Endometrium (tissue), 2 donors: ENCODE results near the gene VPS16.
"Not testable (repeated sequence)": the region's sequence is repeated elsewhere in the genome, so short reads cannot be mapped to it uniquely, and the experiment has no call there.

ENCODE experiments used
- FAIRE-seq: peaks from 2 replicates; lab custom pipeline; 2012; peaks lifted over from hg19 to GRCh38; lab: Jason Lieb, UNC
- donor health status: control.
- donor health status: control.

VPS16 gene

DNA sequence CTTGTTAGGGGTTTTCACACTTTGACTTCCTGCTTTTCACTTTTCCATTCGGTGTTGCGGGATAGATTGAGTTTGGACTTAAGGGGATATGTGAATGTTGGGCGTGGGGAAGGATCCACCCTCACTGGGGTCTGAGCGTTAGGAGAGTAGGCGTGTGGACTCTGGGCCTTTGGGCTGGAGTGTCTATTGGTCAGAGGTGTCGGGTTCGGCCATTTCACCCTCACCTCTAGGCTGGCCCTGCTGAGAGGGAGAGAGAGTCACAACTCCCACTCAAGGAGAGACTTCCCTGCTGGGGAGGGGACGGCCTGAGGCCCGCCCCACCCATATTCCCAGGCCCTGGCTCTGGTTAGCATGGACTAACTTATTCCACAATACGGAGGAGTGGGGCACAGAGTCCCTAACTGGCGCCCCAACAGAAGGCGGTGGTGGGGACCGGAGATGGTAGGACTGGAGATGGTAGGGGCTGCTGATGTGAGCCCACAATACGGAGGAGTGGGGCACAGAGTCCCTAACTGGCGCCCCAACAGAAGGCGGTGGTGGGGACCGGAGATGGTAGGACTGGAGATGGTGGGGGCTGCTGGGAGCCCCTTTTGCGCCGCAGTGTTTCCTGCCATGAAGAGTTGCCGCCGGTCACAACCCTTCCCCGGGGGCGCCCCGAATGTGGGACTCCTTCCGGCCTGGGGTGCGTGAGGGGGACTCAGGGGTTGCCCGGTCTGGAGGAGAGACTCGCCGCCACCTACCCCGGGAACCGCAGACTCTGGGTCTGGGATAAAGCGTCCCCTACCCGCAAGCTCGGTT, 31.3 kb downstream of the VPS16 start:
- no peak for FAIRE-seq

GRCh38 chr20:2872459-2873009, 32.0 kb downstream of the VPS16 start:
- FAIRE-seq: no peak

DNA sequence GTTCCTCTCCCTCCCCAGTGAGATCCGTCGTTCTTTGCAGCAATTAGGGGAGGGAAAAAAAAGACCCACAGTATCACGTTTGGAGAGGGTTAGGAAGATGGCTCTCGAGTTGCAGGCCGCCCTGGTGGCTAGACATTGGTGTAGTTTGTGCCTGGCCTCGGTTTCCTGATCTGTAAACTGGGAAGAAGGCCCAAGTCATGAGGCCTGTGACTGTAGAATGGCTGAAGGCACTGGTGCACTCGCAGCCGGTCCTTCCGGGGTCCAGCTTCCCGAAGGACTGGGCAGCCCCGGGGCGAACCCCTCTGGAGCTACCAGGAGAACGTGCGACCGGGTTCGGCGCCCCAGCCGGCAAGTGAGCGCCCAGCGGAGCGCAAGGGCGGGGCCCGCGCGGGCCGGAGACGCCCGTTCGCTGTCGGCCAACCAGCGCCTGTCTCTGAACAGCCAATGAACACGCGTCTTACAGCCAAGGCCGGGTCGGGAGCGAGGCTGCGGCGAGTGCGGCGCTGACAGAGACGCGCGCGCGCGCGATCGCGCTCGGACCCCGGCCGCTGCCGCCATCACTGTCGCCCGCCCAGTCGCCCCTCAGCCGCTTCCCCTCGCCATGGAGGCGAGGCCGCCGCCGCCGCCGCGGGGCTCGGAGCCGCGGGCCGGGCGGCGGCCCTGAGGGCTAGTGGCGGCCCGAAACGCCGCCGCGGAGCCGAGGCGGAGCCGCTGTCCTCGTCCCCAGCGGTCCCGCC, 32.6 kb downstream of the VPS16 start, which contains the start of gene PTPRA:
Gene PTPRA (plus strand): TSS at position 472 of the 737 bp plus-strand sequence. CDS start 90,797 bp downstream, outside the sequence.
- no peak for FAIRE-seq

DNA sequence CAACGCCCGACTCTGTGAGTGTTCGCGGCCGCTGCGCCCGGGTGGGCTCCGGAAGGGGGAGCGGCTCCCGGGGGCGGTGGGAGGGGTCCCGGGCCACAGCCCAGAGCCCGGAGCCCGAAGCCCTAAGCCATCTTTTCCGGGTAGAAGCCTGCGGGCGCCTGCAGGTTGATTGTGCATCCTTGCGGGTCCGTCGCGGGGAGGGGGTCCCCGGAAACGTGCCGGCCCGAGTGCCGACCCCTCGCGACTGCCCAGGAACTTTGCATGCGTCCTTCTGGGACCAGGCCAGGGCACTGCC, 33.1 kb downstream of the VPS16 start:
- FAIRE-seq: no peak

GRCh38 chr20:2874456-2874855, 33.9 kb downstream of the VPS16 start:
- no peak for FAIRE-seq

GRCh38 chr20:2875690-2876203, 35.2 kb downstream of the VPS16 start:
- no peak for FAIRE-seq

DNA sequence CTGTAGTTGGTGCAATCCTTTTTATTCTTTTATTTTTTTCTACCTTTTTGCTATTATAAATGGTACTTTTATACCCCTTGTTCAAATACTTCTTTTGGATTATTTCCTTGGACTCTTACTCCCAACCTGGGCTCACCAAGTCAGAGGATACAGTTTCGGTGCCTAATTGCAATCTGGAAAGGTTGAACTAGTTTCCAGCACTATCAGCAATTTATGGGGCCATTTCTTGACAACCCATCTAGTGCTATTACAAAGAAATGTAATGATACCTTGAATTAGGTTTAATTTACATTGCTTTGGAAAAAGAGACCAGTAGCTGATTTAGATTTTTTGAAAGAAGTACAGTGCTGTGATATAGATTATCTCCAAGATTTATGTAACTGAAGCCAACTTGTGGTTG, 38.0 kb downstream of the VPS16 start:
- no peak for FAIRE-seq

DNA sequence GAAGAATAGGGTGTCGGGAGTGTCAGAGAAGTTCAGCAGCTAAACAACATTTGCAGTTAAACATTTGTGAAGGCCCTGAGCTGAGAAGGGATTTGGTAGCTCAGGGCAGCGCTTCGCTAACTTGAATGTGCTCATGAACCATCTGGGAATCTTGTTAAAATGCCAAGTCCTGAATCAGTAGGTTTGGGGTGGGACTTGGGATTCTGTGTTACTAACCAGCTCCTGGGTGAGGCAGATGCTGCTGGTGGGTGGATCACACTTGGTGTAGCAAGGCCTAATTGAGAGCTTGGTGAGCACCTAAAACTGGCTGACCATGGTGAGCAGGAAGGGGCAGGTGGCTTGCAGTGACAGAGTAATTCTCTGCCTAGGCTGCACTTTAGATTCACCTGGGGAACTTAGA, 38.6 kb downstream of the VPS16 start:
- FAIRE-seq: no peak

- no peak for FAIRE-seq
Measured at GRCh38 chr20:2880650-2881049, 40.1 kb downstream of the VPS16 start.

- FAIRE-seq: no peak
Measured at GRCh38 chr20:2883726-2884637, 43.4 kb downstream of the VPS16 start.

DNA sequence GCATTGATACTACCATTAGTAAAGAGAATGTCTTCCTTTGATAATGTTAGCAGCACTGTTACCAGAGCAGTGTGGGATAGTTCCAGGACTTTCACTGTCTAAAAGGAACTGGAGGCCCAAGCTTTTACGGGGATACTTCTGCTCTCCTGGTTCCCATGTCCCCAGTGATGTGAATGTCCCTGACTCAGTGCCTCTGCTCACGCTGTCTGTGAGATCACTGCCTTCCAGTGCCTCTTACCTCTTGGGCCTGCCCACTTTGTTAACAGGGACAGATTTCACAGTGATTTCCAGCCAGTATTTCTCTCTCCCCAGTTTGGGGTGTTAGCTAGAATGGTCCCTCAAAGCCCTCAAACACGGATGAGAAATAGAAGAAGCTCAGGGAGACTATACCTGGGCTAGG, 47.2 kb downstream of the VPS16 start:
- FAIRE-seq: no peak

DNA sequence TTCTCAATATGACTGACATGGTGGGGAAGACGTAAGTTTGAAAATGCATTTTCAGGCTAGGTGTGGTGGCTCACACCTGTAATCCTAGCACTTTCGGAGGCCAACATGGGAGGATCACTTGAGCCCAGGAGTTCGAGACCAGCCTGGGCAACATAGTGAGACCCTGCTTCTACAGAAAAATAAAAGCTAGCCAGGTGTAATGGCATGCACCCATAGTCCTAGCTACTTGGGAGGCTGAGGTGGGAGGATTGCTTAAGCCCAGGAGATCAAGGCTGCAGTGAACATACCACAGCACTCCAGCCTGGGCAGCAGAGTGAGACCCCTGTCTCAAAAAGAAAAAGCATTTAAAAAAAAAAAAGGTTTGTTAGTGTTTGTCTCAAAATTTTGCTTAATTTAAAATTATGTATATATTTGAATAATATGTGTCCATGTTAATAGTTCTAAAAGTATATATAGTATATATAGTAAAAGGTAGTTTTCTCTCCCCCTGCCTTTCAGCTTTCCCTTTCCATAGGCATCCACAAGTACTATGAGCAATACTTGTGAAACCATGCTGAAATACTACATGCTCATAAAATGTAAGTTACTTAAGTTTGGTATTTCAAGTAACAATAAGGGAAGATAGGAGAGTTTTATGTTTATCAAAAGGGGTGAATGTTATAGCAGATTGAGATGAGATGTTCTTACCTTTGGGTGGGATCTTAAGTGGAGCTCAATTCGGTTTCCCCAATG, 47.8 kb downstream of the VPS16 start:
- FAIRE-seq: no peak

- FAIRE-seq: no peak
Measured at GRCh38 chr20:2889209-2889608, 48.7 kb downstream of the VPS16 start.

GRCh38 chr20:2889797-2890196, 49.3 kb downstream of the VPS16 start:
- FAIRE-seq: no peak

GRCh38 chr20:2890742-2891141, 50.2 kb downstream of the VPS16 start:
- FAIRE-seq: no peak

DNA sequence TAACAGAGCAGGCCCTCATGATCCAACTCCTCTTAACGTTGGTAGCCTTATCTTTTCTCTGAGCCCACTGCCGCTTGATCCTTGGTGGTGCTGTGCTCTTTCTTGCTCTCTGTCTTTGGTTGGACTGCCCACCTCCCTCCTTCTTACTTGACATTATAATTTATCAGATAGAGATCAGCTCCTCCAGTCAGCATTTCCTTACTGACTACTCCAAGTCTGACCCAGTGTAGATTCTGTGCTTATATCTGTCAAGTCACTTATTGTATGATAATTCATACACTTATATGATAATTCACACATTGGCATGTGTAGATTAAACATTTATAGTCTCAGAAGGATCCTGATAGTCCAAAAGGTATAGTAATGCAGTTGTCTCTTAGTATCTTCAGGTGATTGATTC, 50.8 kb downstream of the VPS16 start:
- no peak for FAIRE-seq

DNA sequence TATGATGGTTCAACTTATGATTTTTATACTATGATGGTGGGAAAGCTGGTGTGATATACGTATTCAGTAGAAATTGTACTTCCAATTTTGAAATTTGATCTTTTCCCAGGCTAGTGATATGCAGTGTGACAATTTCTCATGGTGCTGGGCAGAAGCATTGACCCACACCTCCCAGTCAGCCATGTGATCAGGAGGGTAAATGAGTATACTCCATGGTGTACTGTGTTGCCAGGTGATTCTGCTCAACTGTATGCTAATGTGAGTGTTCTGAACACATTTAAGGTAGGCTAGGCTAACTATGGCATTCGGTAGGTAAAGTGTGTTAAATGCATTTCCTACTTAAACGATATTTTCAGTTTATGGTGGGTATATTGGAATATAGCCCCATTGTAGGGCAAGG, 51.8 kb downstream of the VPS16 start:
- FAIRE-seq: no peak

DNA sequence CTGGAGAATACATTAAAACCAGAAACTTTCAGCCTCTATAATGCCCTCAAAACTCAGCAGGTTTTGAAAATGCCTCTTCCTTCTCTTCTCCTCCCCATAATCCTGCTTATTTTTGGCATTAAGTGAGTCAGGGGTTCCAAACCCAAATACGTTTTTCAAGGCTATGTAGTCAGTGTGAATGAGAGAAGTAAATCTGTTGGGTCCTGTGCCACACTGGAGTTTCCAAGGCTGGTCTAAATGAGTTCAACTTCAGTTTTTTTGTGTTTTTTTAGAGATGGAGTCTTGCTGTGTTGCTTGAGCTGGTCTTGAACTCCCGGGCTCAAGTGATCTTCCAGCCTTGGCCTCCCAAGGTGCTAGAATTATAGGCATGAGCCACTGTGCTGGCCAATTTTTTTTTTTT, 53.7 kb downstream of the VPS16 start:
- no peak for FAIRE-seq

DNA sequence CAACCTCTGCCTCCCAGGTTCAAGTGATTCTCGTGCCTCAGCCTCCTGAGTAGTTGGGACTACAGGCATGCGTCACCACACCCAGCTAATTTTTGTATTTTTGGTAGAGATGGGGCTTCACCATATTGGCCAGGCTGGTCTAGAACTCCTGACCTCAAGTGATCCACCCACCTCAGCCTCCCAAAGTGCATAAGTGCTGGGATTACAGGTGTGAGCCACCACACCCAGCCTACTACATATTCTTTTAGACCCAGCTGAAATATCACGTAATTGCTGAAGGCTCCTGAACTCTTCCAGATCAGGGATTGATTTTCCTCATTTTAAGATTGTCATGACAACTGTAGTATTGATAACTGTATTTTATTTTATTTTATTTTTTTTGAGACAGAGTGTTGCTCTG, 54.6 kb downstream of the VPS16 start:
- not testable (repeated sequence) for FAIRE-seq

DNA sequence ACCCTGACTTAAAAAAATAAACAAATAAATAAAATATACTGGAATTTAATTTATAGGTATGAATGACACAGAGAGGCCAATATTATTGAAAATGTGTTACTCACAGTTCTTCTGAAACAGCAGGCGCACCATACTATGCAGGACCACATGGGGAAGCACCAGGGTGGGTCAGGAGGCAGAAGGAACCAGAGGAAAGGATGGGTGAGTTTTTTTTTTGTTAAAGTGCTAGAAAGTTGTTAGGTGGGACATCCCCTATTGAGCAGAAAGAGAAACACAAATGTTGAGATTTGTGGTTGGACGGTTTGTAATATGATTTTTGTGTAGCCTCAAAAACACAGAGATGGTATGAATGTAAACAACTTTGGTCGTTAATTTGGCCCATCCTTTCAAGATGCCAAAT, 58.7 kb downstream of the VPS16 start:
- FAIRE-seq: no peak

DNA sequence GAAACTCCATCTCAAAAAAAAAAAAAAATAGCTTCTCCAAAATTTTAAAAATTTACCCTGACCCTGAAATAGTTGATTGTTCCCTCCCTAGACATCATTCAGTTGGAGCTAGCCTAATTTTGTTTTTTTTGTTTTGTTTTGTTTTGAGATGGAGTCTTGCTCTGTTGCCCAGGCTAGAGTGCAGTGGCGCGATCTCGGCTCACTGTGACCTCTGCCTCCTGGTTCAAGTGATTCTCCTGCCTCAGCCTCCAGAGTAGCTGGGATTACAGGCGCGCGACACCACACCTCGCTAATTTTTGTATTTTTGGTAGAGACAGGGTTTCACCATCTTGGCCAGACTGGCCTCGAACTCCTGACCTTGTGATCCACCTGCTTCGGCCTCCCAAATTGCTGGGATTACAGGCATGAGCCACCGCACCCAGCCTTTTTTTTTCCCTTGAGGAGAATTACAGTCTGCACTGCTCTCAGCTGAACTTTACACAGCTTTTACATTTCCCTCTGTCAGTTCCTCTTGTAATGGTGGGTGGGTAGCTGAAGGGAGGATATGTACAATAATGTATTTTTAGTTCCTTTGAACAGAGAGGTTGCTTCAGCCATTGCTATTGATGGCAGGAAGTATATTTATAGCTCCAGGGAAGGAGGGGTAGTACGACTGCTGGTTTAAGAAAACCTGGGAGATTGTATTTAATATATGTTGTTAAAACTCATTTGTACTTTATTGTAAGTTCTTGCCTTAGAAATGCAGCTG, 60.5 kb downstream of the VPS16 start:
- no peak for FAIRE-seq
